ENCODE results near the gene KLHDC10. TPM values are rescaled to one million over a fixed set of nuclear protein-coding genes. Genes with fewer than 3 reads are reported as not detected.

KLHDC10 gene
- polyA plus RNA-seq, 1 donor (not counting 4 experiments of a cell fraction or from before 2014, with no cell fraction given), result 22.7 TPM

DNA sequence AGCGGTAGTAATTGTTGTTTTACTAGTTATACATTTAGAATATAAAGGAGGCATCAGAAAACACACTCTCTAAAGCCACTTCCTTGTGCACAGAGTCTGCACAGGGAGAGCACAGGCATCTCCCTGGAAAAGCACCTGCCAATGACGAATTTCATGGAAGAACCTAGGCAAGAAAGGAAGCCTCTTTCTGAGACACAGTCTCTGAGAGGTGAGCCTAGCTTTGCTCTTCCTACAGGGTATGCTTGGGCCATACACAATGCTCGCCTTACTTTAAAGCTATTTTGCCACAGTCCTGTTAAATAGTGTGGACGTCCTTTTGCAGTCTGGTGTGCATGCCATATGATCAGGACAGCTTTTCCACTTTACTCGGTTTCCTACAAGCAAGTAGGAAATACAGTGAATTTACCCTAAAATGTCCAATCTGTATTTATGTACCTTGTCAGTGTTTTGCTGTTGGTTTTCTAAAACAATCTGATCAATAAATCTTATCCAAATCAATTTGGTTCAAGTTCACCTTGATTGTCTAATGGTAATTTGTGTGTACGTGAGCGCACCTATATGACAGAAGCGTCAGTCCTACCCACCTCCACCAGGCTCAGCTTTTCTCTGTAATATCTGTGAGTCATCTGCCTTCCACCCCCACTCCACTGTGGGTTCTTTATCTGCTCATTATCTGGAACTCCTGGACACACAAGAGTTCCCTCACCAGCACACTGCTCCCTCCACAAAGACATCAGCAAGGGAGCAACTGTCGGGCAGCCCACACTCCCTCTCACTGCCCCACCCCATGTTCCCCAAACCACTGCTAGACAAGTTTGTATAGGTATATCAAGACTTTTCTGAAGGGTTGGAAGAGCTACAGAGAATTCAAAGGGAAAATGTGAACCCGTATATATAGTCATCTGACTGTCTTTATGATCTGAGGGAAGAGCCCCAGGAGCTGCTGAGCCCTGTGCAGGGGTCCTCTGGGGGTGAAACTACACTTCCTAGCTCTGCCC is 65.2 kb downstream of the KLHDC10 start:
- Histone ChIP-seq H3K4me3 (ENCODE audit: control insufficient read depth in 2 of 3, extremely low read depth in 1 of 3, insufficient read depth in 2 of 3, low read depth in 1 of 3, low read length in 3 of 3) (no peak overlapping the region), H3K9me1 (ENCODE audit: control insufficient read depth, extremely low read depth, insufficient read depth, low read length) (no peaks in the 10 kb centered on the region), H3K9ac (ENCODE audit: control insufficient read depth, extremely low read depth, insufficient read depth, low read length) (no peak overlapping the region), H3K27ac (ENCODE audit: control insufficient read depth, insufficient read depth, low read length) (no peak overlapping the region), H3K36me3 (ENCODE audit: control insufficient read depth in 2 of 2, extremely low read depth in 1 of 2, insufficient read depth in 2 of 2, low read length in 2 of 2) (peaks cover 12 to 16% of the 10 kb centered on the region in 2 experiments), H3K79me2 (ENCODE audit: control insufficient read depth, insufficient read depth, low read length) (no peaks in the 10 kb centered on the region), H2AFZ (ENCODE audit: control insufficient read depth, low read length) (no peak overlapping the region), H3K4me1 (ENCODE audit: control insufficient read depth, extremely low read depth, insufficient read depth, low read length) (no peaks in the 10 kb centered on the region), H3K27me3 (ENCODE audit: control insufficient read depth, extremely low read depth, insufficient read depth, low read length) (no peaks in the 10 kb centered on the region), H4K20me1 (ENCODE audit: control insufficient read depth, extremely low read depth, insufficient read depth, low read length) (no peaks in the 10 kb centered on the region), H3K9me3 (ENCODE audit: control insufficient read depth, low read depth, low read length) (no peaks in the 10 kb centered on the region), H3K4me2 (ENCODE audit: control insufficient read depth, extremely low read depth, insufficient read depth, low read depth, low read length) (no peak overlapping the region)
- FAIRE-seq (no peak), DNase-seq (ENCODE audit: low read depth, low spot score) (no peak)
- TF ChIP-seq EZH2 (IDR thresholded peaks at IDR 0.05; ENCODE audit: low read length), result no peak
- TF ChIP-seq, protein P1, sequence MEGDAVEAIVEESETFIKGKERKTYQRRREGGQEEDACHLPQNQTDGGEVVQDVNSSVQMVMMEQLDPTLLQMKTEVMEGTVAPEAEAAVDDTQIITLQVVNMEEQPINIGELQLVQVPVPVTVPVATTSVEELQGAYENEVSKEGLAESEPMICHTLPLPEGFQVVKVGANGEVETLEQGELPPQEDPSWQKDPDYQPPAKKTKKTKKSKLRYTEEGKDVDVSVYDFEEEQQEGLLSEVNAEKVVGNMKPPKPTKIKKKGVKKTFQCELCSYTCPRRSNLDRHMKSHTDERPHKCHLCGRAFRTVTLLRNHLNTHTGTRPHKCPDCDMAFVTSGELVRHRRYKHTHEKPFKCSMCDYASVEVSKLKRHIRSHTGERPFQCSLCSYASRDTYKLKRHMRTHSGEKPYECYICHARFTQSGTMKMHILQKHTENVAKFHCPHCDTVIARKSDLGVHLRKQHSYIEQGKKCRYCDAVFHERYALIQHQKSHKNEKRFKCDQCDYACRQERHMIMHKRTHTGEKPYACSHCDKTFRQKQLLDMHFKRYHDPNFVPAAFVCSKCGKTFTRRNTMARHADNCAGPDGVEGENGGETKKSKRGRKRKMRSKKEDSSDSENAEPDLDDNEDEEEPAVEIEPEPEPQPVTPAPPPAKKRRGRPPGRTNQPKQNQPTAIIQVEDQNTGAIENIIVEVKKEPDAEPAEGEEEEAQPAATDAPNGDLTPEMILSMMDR (optimal IDR thresholded peaks at IDR 0.05 in 1 of 3, IDR thresholded peaks at IDR 0.05 in 1 of 3, conservative IDR thresholded peaks at IDR 0.05 in 1 of 3; ENCODE audit: extremely low read depth in 1 of 3, insufficient read depth in 2 of 3, low read length in 3 of 3), result no peak
- dilution Hi-C loops (cut with MboI; ENCODE audit: extremely low pct_ligation_motif_present, low sequenced_read_pairs), result no loop called here

DNA sequence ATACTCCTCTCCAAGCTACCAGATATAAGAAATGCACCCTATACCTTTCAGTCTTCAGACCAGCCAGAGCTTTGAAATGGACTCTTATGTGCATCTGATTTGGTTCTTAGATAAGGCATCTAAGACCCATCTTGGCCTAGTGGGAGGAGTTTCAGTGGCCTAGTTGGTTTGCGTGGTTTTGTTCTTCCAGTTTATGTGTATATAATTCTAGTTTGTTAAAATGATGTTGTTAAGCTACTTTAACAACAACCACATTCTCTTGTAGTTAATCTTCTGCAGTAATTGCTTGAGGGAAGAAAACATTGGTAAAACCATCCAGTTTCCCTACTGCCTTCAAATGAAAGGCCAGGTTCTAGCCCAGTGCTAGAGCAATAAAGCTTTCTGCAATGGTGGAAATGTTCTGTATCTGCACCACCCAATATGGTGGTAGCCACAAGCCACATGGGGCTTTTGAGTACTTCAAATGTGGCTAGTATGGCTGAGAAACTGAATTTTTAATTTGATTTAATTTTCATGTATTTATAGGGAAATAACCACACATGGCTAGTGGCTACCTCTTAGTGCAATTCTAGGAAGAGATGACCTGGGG is 66.3 kb downstream of the KLHDC10 start:
- H3K27ac ChIP-seq (ENCODE audit: control insufficient read depth, insufficient read depth, low read length), result no peak overlapping the region
- no peak overlapping the region for H2AFZ ChIP-seq (ENCODE audit: control insufficient read depth, low read length)
- peaks cover 12 to 13% of the 10 kb centered on the region in 2 experiments for H3K36me3 ChIP-seq (ENCODE audit: control insufficient read depth in 2 of 2, extremely low read depth in 1 of 2, insufficient read depth in 2 of 2, low read length in 2 of 2)
- H3K79me2 ChIP-seq (ENCODE audit: control insufficient read depth, insufficient read depth, low read length), result no peaks in the 10 kb centered on the region
- no peak overlapping the region for H3K4me2 ChIP-seq (ENCODE audit: control insufficient read depth, extremely low read depth, insufficient read depth, low read depth, low read length)
- H3K27me3 ChIP-seq (ENCODE audit: control insufficient read depth, extremely low read depth, insufficient read depth, low read length), result no peaks in the 10 kb centered on the region
- no peak overlapping the region for H3K4me3 ChIP-seq (ENCODE audit: control insufficient read depth in 2 of 3, extremely low read depth in 1 of 3, insufficient read depth in 2 of 3, low read depth in 1 of 3, low read length in 3 of 3)
- no peaks in the 10 kb centered on the region for H3K9me3 ChIP-seq (ENCODE audit: control insufficient read depth, low read depth, low read length)
- DNase-seq (ENCODE audit: low read depth, low spot score) (no peak), FAIRE-seq (no peak)
- H3K4me1 ChIP-seq (ENCODE audit: control insufficient read depth, extremely low read depth, insufficient read depth, low read length), result peaks cover 4% of the 10 kb centered on the region
- H3K9ac ChIP-seq (ENCODE audit: control insufficient read depth, extremely low read depth, insufficient read depth, low read length), result no peak overlapping the region
- dilution Hi-C loops (cut with MboI; ENCODE audit: extremely low pct_ligation_motif_present, low sequenced_read_pairs), result no loop called here
- no peaks in the 10 kb centered on the region for H3K9me1 ChIP-seq (ENCODE audit: control insufficient read depth, extremely low read depth, insufficient read depth, low read length)
- H4K20me1 ChIP-seq (ENCODE audit: control insufficient read depth, extremely low read depth, insufficient read depth, low read length), result no peaks in the 10 kb centered on the region
- TF ChIP-seq EZH2 (IDR thresholded peaks at IDR 0.05; ENCODE audit: low read length), result no peak
- TF ChIP-seq, protein P1 (optimal IDR thresholded peaks at IDR 0.05 in 1 of 3, IDR thresholded peaks at IDR 0.05 in 1 of 3, conservative IDR thresholded peaks at IDR 0.05 in 1 of 3; ENCODE audit: extremely low read depth in 1 of 3, insufficient read depth in 2 of 3, low read length in 3 of 3), result no peak
